DND-41 (cell line): ENCODE results near the gene TAF5L.

ENCODE experiments used
- ATAC-seq: fragments of 200-7000 bp; cut with Tn5 transposase; 3 replicates; pipeline ENCODE4 v1.9.1; 2021; ENCODE audit warnings: low read depth; ENCODE audit not compliant: insufficient read depth
- DNase-seq: peaks from one replicate; pipeline ENCODE4 v3.0.0-alpha.2; 2020
- H2AFZ ChIP-seq: 2 replicates; pipeline ENCODE4 v1.6.0; 2012; ENCODE audit warnings: low read depth, low read length
- H3K27ac ChIP-seq: 2 replicates; pipeline ENCODE4 v1.5.1; 2012; ENCODE audit warnings: low read length, inconsistent platforms
- H3K27me3 ChIP-seq: fragments of 200-600 bp; sonication (generic); 2 replicates; pipeline ENCODE4 v1.6.0; 2012; ENCODE audit warnings: low read length, mild to moderate bottlenecking, inconsistent platforms; ENCODE audit not compliant: insufficient read depth, poor library complexity
- H3K36me3 ChIP-seq: 2 replicates; pipeline ENCODE4 v1.5.1; 2012; ENCODE audit warnings: low read length, inconsistent platforms; ENCODE audit not compliant: insufficient read depth
- H3K4me1 ChIP-seq: 2 replicates; pipeline ENCODE4 v1.5.1; 2012; ENCODE audit warnings: mild to moderate bottlenecking, low read length; ENCODE audit not compliant: insufficient read depth
- H3K4me2 ChIP-seq: 2 replicates; pipeline ENCODE4 v1.6.0; 2012; ENCODE audit warnings: mild to moderate bottlenecking, moderate library complexity, low read length, inconsistent platforms; ENCODE audit not compliant: insufficient read depth
- H3K4me3 ChIP-seq, 2 experiments: fragments of 200-600 bp in 1 of 2; shearing (Covaris generic) in 1 of 2; 2 replicates each; pipeline ENCODE4 v1.5.1; 2012 to 2016; ENCODE audit warnings: inconsistent platforms in 2 of 2, low read length in 2 of 2, mild to moderate bottlenecking in 2 of 2, low read depth in 1 of 2, moderate library complexity in 1 of 2
- H3K79me2 ChIP-seq: 2 replicates; pipeline ENCODE4 v1.6.0; 2012; ENCODE audit warnings: low read length, inconsistent platforms; ENCODE audit not compliant: insufficient read depth
- H3K9ac ChIP-seq: 2 replicates; pipeline ENCODE4 v1.6.0; 2012; ENCODE audit warnings: low read depth, mild to moderate bottlenecking, inconsistent platforms, low read length, moderate library complexity
- H3K9me3 ChIP-seq: 2 replicates; pipeline ENCODE4 v1.5.1; 2012; ENCODE audit warnings: low read length, moderate library complexity, mild to moderate bottlenecking, inconsistent platforms; ENCODE audit not compliant: insufficient read depth, severe bottlenecking
- H4K20me1 ChIP-seq: 2 replicates; pipeline ENCODE4 v1.6.0; 2012; ENCODE audit warnings: low read length; ENCODE audit not compliant: insufficient read depth
- CTCF ChIP-seq: IDR thresholded peaks from 2 replicates; pipeline ENCODE4 v1.5.1; 2012; ENCODE audit warnings: borderline replicate concordance, low read length, moderate library complexity, mild to moderate bottlenecking; ENCODE audit not compliant: poor library complexity, severe bottlenecking; ENCODE audit errors: extremely low read depth
- EZH2 ChIP-seq: IDR thresholded peaks from 3 replicates; pipeline ENCODE4 v1.6.1; 2012; ENCODE audit warnings: borderline replicate concordance, low read depth, mild to moderate bottlenecking, moderate library complexity, low read length, inconsistent platforms; ENCODE audit not compliant: severe bottlenecking

Gene TAF5L

DNA sequence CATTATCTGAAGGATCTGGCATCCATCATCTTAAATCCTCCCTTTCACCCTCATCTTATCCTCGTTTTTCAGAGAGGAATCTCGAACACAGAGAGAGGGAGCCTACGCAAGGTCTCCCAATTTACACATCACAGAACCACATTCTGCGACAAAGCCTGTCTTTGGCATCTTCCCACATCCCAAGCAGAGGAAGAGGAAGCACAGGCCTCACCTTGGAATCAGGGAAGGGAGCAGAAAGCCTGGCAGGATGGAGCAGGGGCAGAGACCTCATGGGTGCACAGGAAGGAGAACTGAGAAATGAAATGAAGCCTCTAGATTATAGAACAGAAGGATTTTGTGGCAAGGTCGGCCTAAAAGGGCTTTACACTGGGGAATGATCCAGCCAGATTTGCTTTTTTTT is 73.2 kb downstream of the TAF5L start:
- H3K4me3 ChIP-seq = no peak overlapping the region
- H3K9ac ChIP-seq = no peak overlapping the region
- H3K9me3 ChIP-seq = no peaks in the 10 kb centered on the region
- H3K27ac ChIP-seq = no peak overlapping the region
- H3K27me3 ChIP-seq = no peaks in the 10 kb centered on the region
- H4K20me1 ChIP-seq = peaks cover 25% of the 10 kb centered on the region
- no peak for ATAC-seq
- H3K4me1 ChIP-seq = peaks cover 32% of the 10 kb centered on the region
- TF ChIP-seq EZH2 (no peak), CTCF (no peak)
- DNase-seq = no peak
- peak overlapping the region; percentile 10; the same call in 1 of the 2 replicates for H3K4me2 ChIP-seq
- H3K79me2 ChIP-seq = peaks cover 87% of the 10 kb centered on the region
- peaks cover 20% of the 10 kb centered on the region for H3K36me3 ChIP-seq
- no peak overlapping the region for H2AFZ ChIP-seq

- H2AFZ ChIP-seq = no peak overlapping the region
- H4K20me1 ChIP-seq = peaks cover 25% of the 10 kb centered on the region
- peaks cover 30% of the 10 kb centered on the region for H3K36me3 ChIP-seq
- no peak for TF ChIP-seq EZH2
- no peak for TF ChIP-seq CTCF
- H3K4me1 ChIP-seq = peaks cover 14% of the 10 kb centered on the region
- DNase-seq (no peak), ATAC-seq (no peak)
- no peak overlapping the region for H3K4me2 ChIP-seq
- peaks cover 70% of the 10 kb centered on the region for H3K79me2 ChIP-seq
- H3K27ac ChIP-seq = no peak overlapping the region
- H3K4me3 ChIP-seq = no peak overlapping the region
- no peaks in the 10 kb centered on the region for H3K27me3 ChIP-seq
- H3K9ac ChIP-seq = no peak overlapping the region
- H3K9me3 ChIP-seq = no peaks in the 10 kb centered on the region
Observed at GRCh38 chr1:229550812-229551567, 74.9 kb downstream of the TAF5L start.

- H3K9me3 ChIP-seq = no peaks in the 10 kb centered on the region
- no peak overlapping the region for H3K4me2 ChIP-seq
- H2AFZ ChIP-seq = no peak overlapping the region
- H3K4me3 ChIP-seq = no peak overlapping the region
- ATAC-seq (no peak), DNase-seq (no peak)
- peaks cover 51% of the 10 kb centered on the region for H3K36me3 ChIP-seq
- H4K20me1 ChIP-seq = peaks cover 7% of the 10 kb centered on the region; the same call in 1 of the 2 replicates
- H3K79me2 ChIP-seq = peaks cover 36% of the 10 kb centered on the region
- no peak for TF ChIP-seq CTCF
- no peaks in the 10 kb centered on the region for H3K4me1 ChIP-seq
- H3K27me3 ChIP-seq = no peaks in the 10 kb centered on the region
- no peak overlapping the region for H3K27ac ChIP-seq
- H3K9ac ChIP-seq = no peak overlapping the region
Observed at GRCh38 chr1:229547542-229547941, 78.4 kb downstream of the TAF5L start.
